PC-3 (cell line): ENCODE data around the gene JSRP1. TPM values are rescaled to one million over a fixed set of nuclear protein-coding genes. Genes with fewer than 3 reads are reported as not detected.

Experiments used
- ATAC-seq: fragments of 200-7000 bp; cut with Tn5 transposase; 2 replicates; pipeline ENCODE4 v1.9.1; 2020; ENCODE audit warnings: mild to moderate bottlenecking, moderate library complexity
- BruUV-seq: library from RNA; stranded (reverse); fragments of 400-500 nt; replicated peaks from 2 replicates; lab custom pipeline; 2021; lab: Mats Ljungman, UMichigan
- CTCF ChIA-PET: fragments of 300-600 bp; sonication (Branson Sonifier 250); formaldehyde crosslinking; loops from one replicate; lab custom pipeline; 2022; ENCODE audit warnings: antibody characterized with exemption; lab: Charles Lee
- POLR2A ChIA-PET: fragments of 300-600 bp; sonication (Branson Sonifier 250); formaldehyde crosslinking; loops from one replicate; lab custom pipeline; 2022; ENCODE audit warnings: antibody characterized with exemption; ENCODE audit not compliant: unreplicated experiment; lab: Charles Lee
- DNase-seq: peaks from one replicate; pipeline ENCODE4 v3.0.0-alpha.2; 2015
- H2AFZ ChIP-seq: fragments of 300-600 bp; sonication (generic); 2 replicates; pipeline ENCODE4 v1.6.0; 2016; ENCODE audit warnings: antibody characterized with exemption, low read length
- H3F3A ChIP-seq: fragments of 300-600 bp; sonication (generic); one replicate; pipeline ENCODE4 v1.6.0; 2017; ENCODE audit warnings: antibody characterized with exemption, low read length, control low read depth, mild to moderate bottlenecking; ENCODE audit not compliant: unreplicated experiment
- H3K27ac ChIP-seq: fragments of 300-600 bp; sonication (generic); 2 replicates; pipeline ENCODE4 v1.5.1; 2016; ENCODE audit warnings: mild to moderate bottlenecking, low read length
- H3K27me3 ChIP-seq: fragments of 300-600 bp; sonication (generic); 2 replicates; pipeline ENCODE4 v1.6.1; 2016; ENCODE audit warnings: low read length, mixed read lengths
- H3K36me3 ChIP-seq: fragments of 300-600 bp; sonication (generic); 2 replicates; pipeline ENCODE4 v1.6.1; 2016; ENCODE audit warnings: low read depth, mixed run types, low read length, mixed read lengths
- H3K4me1 ChIP-seq: fragments of 300-600 bp; sonication (generic); 2 replicates; pipeline ENCODE4 v1.5.1; 2016; ENCODE audit warnings: low read length; ENCODE audit not compliant: insufficient read depth
- H3K4me2 ChIP-seq: fragments of 300-600 bp; sonication (generic); 2 replicates; pipeline ENCODE4 v1.6.0; 2016; ENCODE audit warnings: low read length
- H3K4me3 ChIP-seq: fragments of 300-600 bp; sonication (generic); 2 replicates; pipeline ENCODE4 v1.5.1; 2016; ENCODE audit warnings: mild to moderate bottlenecking, low read length, mixed read lengths
- H3K79me2 ChIP-seq: fragments of 300-600 bp; sonication (generic); 2 replicates; pipeline ENCODE4 v1.6.1; 2017; ENCODE audit warnings: low read length, mixed read lengths
- H3K9ac ChIP-seq: fragments of 300-600 bp; sonication (generic); 2 replicates; pipeline ENCODE4 v1.6.0; 2016; ENCODE audit warnings: mild to moderate bottlenecking, low read length
- H3K9me2 ChIP-seq: fragments of 300-600 bp; sonication (generic); replicated peaks from 2 replicates; pipeline ENCODE4 v1.6.1; 2016; ENCODE audit warnings: mixed run types, low read length, mixed read lengths
- H3K9me3 ChIP-seq: fragments of 300-600 bp; sonication (generic); 2 replicates; pipeline ENCODE4 v1.6.1; 2016; ENCODE audit warnings: low read length, mixed read lengths
- H4K20me1 ChIP-seq: fragments of 300-600 bp; sonication (generic); 2 replicates; pipeline ENCODE4 v1.6.1; 2016; ENCODE audit warnings: low read length, mixed read lengths
- CTCF ChIP-seq: fragments of 300-600 bp; sonication (generic); conservative IDR thresholded peaks from 2 replicates; pipeline ENCODE4 v1.5.1; 2017; ENCODE audit warnings: antibody characterized with exemption, low read depth, mild to moderate bottlenecking, low read length
- EZH2 ChIP-seq: fragments of 300-600 bp; sonication (generic); IDR thresholded peaks from one replicate; pipeline ENCODE4 v1.6.1; 2017; ENCODE audit warnings: antibody characterized with exemption, mild to moderate bottlenecking, low read length; ENCODE audit not compliant: unreplicated experiment
- EZH2phosphoT487 ChIP-seq: fragments of 300-600 bp; sonication (generic); IDR thresholded peaks from 2 replicates; pipeline ENCODE4 v1.6.1; 2018; ENCODE audit warnings: mild to moderate bottlenecking, antibody characterized with exemption, low read length, borderline replicate concordance
- intact Hi-C: fragments of 100-400 bp; cut with micrococcal nuclease; formaldehyde crosslinking; loops from 2 replicates; pipeline ENCODE4 v1.9.0; 2023
- total RNA-seq: library from RNA; depleted of rRNA; stranded (reverse); fragments of >200 nt; gene quantifications from 2 replicates; pipeline ENCODE4 v1.2.3, GENCODE V29; 2014

JSRP1 gene
- total RNA-seq, 1 experiment from 2014 or later: not detected

DNA sequence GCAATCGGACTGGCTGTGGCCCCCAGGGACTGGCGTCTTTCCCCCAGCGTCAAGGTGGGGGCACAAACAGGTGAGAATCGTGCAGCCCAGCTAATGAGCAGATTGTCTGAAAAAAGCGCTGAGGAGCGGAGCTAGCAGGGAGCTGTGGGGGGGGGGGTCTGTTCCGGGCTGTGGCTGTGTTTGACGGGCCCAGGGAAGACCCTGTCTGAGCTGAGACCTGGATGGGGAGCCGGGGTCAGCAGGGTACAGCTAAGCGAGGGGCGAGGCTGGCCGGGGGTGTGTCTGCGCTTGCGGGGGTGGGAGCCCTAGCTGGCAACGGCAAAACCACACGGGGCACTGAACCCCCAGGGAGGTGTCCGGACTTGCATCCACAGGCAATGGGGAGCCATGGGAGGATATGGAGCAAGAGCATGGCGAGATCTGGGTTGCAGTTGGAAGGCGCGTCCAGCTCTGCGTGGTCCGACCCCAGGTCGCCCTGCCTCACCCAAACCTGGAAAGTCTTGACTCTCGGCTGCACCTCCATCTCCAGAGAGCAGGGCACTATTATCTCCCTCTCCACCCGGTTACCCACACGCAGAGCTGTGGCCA lies 47.1 kb upstream of the JSRP1 start:
- no peak overlapping the region for H3K9ac ChIP-seq
- ATAC-seq (no peak), DNase-seq (no peak)
- H3K4me1 ChIP-seq: no peaks in the 10 kb centered on the region
- H3K27me3 ChIP-seq: no peaks in the 10 kb centered on the region
- H3K4me2 ChIP-seq: no peak overlapping the region
- CTCF ChIA-PET: no interaction called here
- no peaks in the 10 kb centered on the region for H3K9me3 ChIP-seq
- no TSS peak for BruUV-seq
- H3F3A ChIP-seq: no peaks in the 10 kb centered on the region
- no peak overlapping the region for H3K27ac ChIP-seq
- H3K79me2 ChIP-seq: no peaks in the 10 kb centered on the region
- H4K20me1 ChIP-seq: no peaks in the 10 kb centered on the region
- TF ChIP-seq CTCF: no peak
- no peak for TF ChIP-seq EZH2
- TF ChIP-seq EZH2phosphoT487: no peak
- intact Hi-C loops: no loop called here
- H3K9me2 ChIP-seq: no peaks in the 10 kb centered on the region
- POLR2A ChIA-PET: no interaction called here
- H3K36me3 ChIP-seq: no peaks in the 10 kb centered on the region
- no peak overlapping the region for H2AFZ ChIP-seq
- no peak overlapping the region for H3K4me3 ChIP-seq

DNA sequence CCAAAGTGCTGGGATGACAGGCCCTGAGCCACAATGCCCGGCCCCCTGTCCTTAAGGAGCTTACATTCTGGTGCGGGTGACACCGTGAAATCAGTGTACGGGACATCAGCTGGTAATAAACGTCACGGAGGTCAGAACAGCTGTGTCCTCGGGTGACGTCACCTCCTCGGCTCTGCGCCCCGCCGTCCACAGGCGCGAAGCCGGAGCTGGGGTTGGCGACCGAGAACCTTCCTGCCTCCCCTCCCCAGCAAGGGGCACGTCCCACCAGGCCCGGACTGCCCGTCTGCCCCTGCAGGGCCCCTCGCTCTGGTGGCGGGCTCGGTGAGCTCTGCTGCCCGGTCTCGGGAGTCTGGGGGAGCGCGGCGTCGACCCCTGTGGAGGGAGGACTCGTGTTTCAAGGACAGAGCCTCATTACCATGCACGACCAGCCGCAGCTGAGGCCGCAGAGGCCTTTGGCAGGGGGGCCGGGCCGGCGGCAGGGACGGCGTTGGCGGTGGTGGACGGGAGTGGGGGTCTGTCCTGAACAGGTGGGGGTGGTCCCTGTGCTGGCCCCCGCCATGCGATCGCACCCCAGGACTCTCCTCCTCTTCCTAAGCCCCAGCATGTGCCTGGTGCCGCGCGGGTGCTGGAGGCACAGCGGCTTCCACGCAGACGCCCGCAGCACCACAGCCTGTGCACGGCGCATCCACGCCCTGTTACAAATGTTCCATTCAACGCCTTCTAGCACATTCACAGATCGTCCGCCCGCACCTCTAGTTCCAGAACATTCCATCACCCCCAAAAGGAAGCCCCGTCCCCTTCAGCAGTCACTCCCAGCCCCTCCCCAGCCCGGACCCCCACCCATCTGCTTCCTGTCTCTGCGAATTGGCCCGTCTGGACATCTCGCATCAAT lies 46.3 kb upstream of the JSRP1 start:
- Histone ChIP-seq H3K27ac (no peak overlapping the region), H3K4me1 (no peaks in the 10 kb centered on the region), H4K20me1 (no peaks in the 10 kb centered on the region), H3K9ac (no peak overlapping the region), H3K79me2 (no peaks in the 10 kb centered on the region), H3K4me2 (no peak overlapping the region), H3K9me2 (no peaks in the 10 kb centered on the region), H3K36me3 (no peaks in the 10 kb centered on the region), H3F3A (no peaks in the 10 kb centered on the region), H3K4me3 (no peak overlapping the region), H3K9me3 (no peaks in the 10 kb centered on the region), H2AFZ (no peak overlapping the region), H3K27me3 (no peaks in the 10 kb centered on the region)
- POLR2A ChIA-PET: no interaction called here
- BruUV-seq: no TSS peak
- intact Hi-C loops: no loop called here
- no peak for ATAC-seq
- CTCF ChIA-PET: no interaction called here
- DNase-seq: no peak
- TF ChIP-seq EZH2 (no peak), CTCF (no peak), EZH2phosphoT487 (no peak)

- Histone ChIP-seq H3K9ac (no peak overlapping the region), H3K4me1 (no peaks in the 10 kb centered on the region), H3K27ac (no peak overlapping the region), H3K79me2 (no peaks in the 10 kb centered on the region), H3K36me3 (no peaks in the 10 kb centered on the region), H2AFZ (no peak overlapping the region), H3K9me3 (no peaks in the 10 kb centered on the region), H3F3A (no peaks in the 10 kb centered on the region), H3K9me2 (no peaks in the 10 kb centered on the region), H3K4me2 (no peak overlapping the region), H4K20me1 (no peaks in the 10 kb centered on the region), H3K4me3 (no peak overlapping the region), H3K27me3 (no peaks in the 10 kb centered on the region)
- no TSS peak for BruUV-seq
- ChIA-PET CTCF (no interaction called here), POLR2A (no interaction called here)
- intact Hi-C loops: no loop called here
- ATAC-seq (no peak), DNase-seq (no peak)
- TF ChIP-seq EZH2 (no peak), EZH2phosphoT487 (no peak), CTCF (no peak)
These were observed 44.3 kb upstream of the JSRP1 start for GRCh38 chr19:2300533-2300932.
